Measurements from ENCODE around the gene FKBP4. TPM values are rescaled to one million over a fixed set of nuclear protein-coding genes. Genes with fewer than 3 reads are reported as not detected.

FKBP4 gene
- total and polyA plus RNA-seq, 4 donors: 21.3 to 38.7 (median 31.6) TPM

GRCh38 chr12:2836574-2836973 is 41.8 kb downstream of the FKBP4 start:
- Histone ChIP-seq H3K9ac (ENCODE audit: low read depth in 1 of 2, low read length in 2 of 2) (no peak overlapping the region), H3K4me1 (ENCODE audit: control insufficient read depth in 4 of 4, insufficient read depth in 4 of 4, low read length in 3 of 4) (no peaks in the 10 kb centered on the region), H3K9me3 (ENCODE audit: control insufficient read depth in 4 of 4, low read length in 3 of 4) (no peaks in the 10 kb centered on the region), H3K27ac (ENCODE audit: low read depth in 1 of 2, low read length in 2 of 2) (no peak overlapping the region), H3K27me3 (ENCODE audit: control insufficient read depth in 4 of 4, insufficient read depth in 4 of 4, low read length in 3 of 4) (no peaks in the 10 kb centered on the region), H3K4me3 (ENCODE audit: low read depth in 1 of 3, low read length in 3 of 3) (no peak overlapping the region), H3K36me3 (ENCODE audit: control insufficient read depth in 4 of 4, insufficient read depth in 3 of 4, low read depth in 1 of 4, low read length in 3 of 4) (peaks cover 2 to 14% (median 9%) of the 10 kb centered on the region in 4 donors)
- no peak for TF ChIP-seq ZBTB33 (IDR thresholded peaks at IDR 0.05)
- no peak for TF ChIP-seq GABPA (IDR thresholded peaks at IDR 0.05 in 1 of 2, conservative IDR thresholded peaks at IDR 0.05 in 1 of 2)
- TF ChIP-seq HNF4G (IDR thresholded peaks at IDR 0.05): no peak
- no peak for TF ChIP-seq SP1 (IDR thresholded peaks at IDR 0.05)
- TF ChIP-seq MAX (IDR thresholded peaks at IDR 0.05): no peak
- TF ChIP-seq ATF3 (IDR thresholded peaks at IDR 0.05): no peak
- TF ChIP-seq FOXA2 (IDR thresholded peaks at IDR 0.05): no peak
- no peak for TF ChIP-seq RXRA (IDR thresholded peaks at IDR 0.05)
- TF ChIP-seq FOXA1 (IDR thresholded peaks at IDR 0.05): no peak
- no peak for TF ChIP-seq RAD21 (IDR thresholded peaks at IDR 0.05)
- TF ChIP-seq HNF4A (conservative IDR thresholded peaks at IDR 0.05): no peak
- no peak for TF ChIP-seq JUND (IDR thresholded peaks at IDR 0.05)
- TF ChIP-seq EGR1 (IDR thresholded peaks at IDR 0.05; ENCODE audit: low read depth in 2 of 2): no peak
- no peak for TF ChIP-seq REST (IDR thresholded peaks at IDR 0.05)
- TF ChIP-seq TAF1 (conservative IDR thresholded peaks at IDR 0.05): no peak
- no peak for TF ChIP-seq NR2F2 (IDR thresholded peaks at IDR 0.05)
- TF ChIP-seq CTCF (IDR thresholded peaks at IDR 0.05; ENCODE audit: low read depth, low read length, missing input control): no peak
- TF ChIP-seq YY1 (IDR thresholded peaks at IDR 0.05): no peak
- no peak for DNase-seq (ENCODE audit: low spot score)
- WGBS: 83% methylated on average over 8 of the region's 8 CpGs
